ENCODE measurements around the gene NEK11. TPM values are rescaled to one million over a fixed set of nuclear protein-coding genes. Genes with fewer than 3 reads are reported as not detected.
A peak's percentile ranks its signal among the peaks of the same experiment; 100 is the strongest.

The NEK11 gene
- total RNA-seq, 1 donor from 2014 or later = 7.1 TPM

DNA sequence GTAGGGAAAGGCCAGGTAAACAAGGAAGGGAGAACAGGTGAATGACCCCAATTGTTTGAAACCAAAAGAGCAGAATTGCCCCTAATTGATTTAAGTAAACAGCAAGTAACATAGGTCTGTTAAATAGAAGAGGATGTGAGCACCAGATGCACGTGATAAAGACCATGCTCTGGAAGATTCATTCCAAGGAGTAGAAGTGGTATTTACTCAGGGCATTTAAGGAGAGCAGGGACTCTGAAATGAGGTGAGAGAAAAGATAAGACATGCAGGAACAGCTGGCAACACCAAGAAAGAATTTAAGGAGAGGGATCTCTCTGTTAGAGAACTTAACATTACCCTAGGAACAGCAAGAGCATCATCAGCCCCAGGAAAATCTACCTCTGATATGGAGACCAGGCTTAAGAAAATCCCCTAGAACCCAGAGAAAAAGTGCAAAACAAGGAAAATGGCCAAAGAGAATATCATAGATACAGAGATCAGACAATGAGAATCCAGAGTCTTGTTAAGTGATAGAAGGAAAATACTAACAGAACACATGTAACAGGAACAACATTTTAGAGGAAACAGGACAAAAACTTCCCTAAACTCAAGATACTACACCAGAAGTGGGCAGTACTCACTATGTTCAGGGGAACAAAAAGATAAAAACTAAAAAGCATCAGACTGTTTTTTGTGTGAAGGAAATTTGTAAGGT is 361.3 kb downstream of the NEK11 start:
- DNase-seq (ENCODE audit: low read depth) = no peak

DNA sequence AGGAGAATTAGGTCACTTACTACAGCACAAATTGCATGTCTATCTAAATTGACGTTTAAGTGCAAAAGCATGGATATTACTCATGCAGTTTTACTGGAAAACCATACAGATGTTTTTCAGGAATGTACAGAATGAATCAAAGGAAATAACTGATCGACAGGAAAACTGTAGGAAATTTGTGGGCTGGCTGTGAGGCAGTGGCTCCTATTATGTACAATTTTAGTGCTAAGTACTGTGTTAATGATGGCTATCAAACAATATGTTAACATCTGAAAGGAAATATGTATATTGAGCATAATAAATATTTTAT is 361.8 kb downstream of the NEK11 start:
- Histone ChIP-seq H2AFZ (ENCODE audit: low read depth, low read length) (no peak overlapping the region), H3K9me3 (ENCODE audit: insufficient read depth, low read depth, low read length) (peaks cover 2% of the 10 kb centered on the region), H4K20me1 (ENCODE audit: insufficient read depth, low read length) (no peaks in the 10 kb centered on the region), H3K9ac (ENCODE audit: low read length) (no peak overlapping the region), H3K27me3 (ENCODE audit: insufficient read depth, low read length) (no peaks in the 10 kb centered on the region), H3K27ac (ENCODE audit: low read depth, low read length) (no peak overlapping the region), H3K36me3 (ENCODE audit: insufficient read depth, low read length) (no peaks in the 10 kb centered on the region), H3K4me3 (ENCODE audit: insufficient read depth, low read depth, low read length) (no peak overlapping the region), H3K4me1 (ENCODE audit: insufficient read depth, low read length) (no peaks in the 10 kb centered on the region), H3K4me2 (ENCODE audit: low read length) (peak overlapping the region; percentile 8), H3K79me2 (ENCODE audit: insufficient read depth, low read length) (peaks cover 1% of the 10 kb centered on the region)
- DNase-seq (ENCODE audit: low read depth) = peak; percentile 13
- H3K4me1 Mint-ChIP-seq (ENCODE audit: low read depth, unreplicated experiment) = peaks cover 7% of the 10 kb centered on the region
- FAIRE-seq = no peak
- peaks cover 17% of the 10 kb centered on the region for H3K36me3 Mint-ChIP-seq (ENCODE audit: low read depth, unreplicated experiment)
- H3K27me3 Mint-ChIP-seq (ENCODE audit: low read depth, unreplicated experiment) = no peaks in the 10 kb centered on the region
- no peak overlapping the region for H3K4me3 Mint-ChIP-seq (ENCODE audit: unreplicated experiment)
- H3K9me3 Mint-ChIP-seq (ENCODE audit: unreplicated experiment) = peaks cover 2% of the 10 kb centered on the region
- no peak for TF ChIP-seq EZH2 (IDR thresholded peaks at IDR 0.05; ENCODE audit: insufficient read depth, low read length)
- TF ChIP-seq, protein P1, sequence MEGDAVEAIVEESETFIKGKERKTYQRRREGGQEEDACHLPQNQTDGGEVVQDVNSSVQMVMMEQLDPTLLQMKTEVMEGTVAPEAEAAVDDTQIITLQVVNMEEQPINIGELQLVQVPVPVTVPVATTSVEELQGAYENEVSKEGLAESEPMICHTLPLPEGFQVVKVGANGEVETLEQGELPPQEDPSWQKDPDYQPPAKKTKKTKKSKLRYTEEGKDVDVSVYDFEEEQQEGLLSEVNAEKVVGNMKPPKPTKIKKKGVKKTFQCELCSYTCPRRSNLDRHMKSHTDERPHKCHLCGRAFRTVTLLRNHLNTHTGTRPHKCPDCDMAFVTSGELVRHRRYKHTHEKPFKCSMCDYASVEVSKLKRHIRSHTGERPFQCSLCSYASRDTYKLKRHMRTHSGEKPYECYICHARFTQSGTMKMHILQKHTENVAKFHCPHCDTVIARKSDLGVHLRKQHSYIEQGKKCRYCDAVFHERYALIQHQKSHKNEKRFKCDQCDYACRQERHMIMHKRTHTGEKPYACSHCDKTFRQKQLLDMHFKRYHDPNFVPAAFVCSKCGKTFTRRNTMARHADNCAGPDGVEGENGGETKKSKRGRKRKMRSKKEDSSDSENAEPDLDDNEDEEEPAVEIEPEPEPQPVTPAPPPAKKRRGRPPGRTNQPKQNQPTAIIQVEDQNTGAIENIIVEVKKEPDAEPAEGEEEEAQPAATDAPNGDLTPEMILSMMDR (IDR thresholded peaks at IDR 0.05; ENCODE audit: insufficient read depth, low read depth, low read length) = no peak
- H3K27ac Mint-ChIP-seq (ENCODE audit: unreplicated experiment) = no peak overlapping the region

More for the DNA sequence above, 361.3 kb downstream of the NEK11 start:
- H3K79me2 ChIP-seq (ENCODE audit: insufficient read depth, low read length) = peaks cover 6% of the 10 kb centered on the region
- H3K27me3 ChIP-seq (ENCODE audit: insufficient read depth, low read length) = no peaks in the 10 kb centered on the region
- Mint-ChIP-seq H3K4me3 (ENCODE audit: unreplicated experiment) (no peak overlapping the region), H3K27me3 (ENCODE audit: low read depth, unreplicated experiment) (no peaks in the 10 kb centered on the region), H3K9me3 (ENCODE audit: unreplicated experiment) (peaks cover 2% of the 10 kb centered on the region), H3K4me1 (ENCODE audit: low read depth, unreplicated experiment) (peaks cover 7% of the 10 kb centered on the region), H3K27ac (ENCODE audit: unreplicated experiment) (no peak overlapping the region), H3K36me3 (ENCODE audit: low read depth, unreplicated experiment) (peaks cover 17% of the 10 kb centered on the region)
- no peak overlapping the region for H2AFZ ChIP-seq (ENCODE audit: low read depth, low read length)
- no peak overlapping the region for H3K9ac ChIP-seq (ENCODE audit: low read length)
- TF ChIP-seq EZH2 (IDR thresholded peaks at IDR 0.05; ENCODE audit: insufficient read depth, low read length) = no peak
- TF ChIP-seq, protein P1 (IDR thresholded peaks at IDR 0.05; ENCODE audit: insufficient read depth, low read depth, low read length) = no peak
- no peak overlapping the region for H3K27ac ChIP-seq (ENCODE audit: low read depth, low read length)
- FAIRE-seq = no peak
- H3K9me3 ChIP-seq (ENCODE audit: insufficient read depth, low read depth, low read length) = peaks cover 2% of the 10 kb centered on the region
- peak overlapping the region; percentile 8 for H3K4me2 ChIP-seq (ENCODE audit: low read length)
- H4K20me1 ChIP-seq (ENCODE audit: insufficient read depth, low read length) = peaks cover 3% of the 10 kb centered on the region
- H3K4me3 ChIP-seq (ENCODE audit: insufficient read depth, low read depth, low read length) = no peak overlapping the region
- peaks cover under 1% of the 10 kb centered on the region for H3K4me1 ChIP-seq (ENCODE audit: insufficient read depth, low read length)
- H3K36me3 ChIP-seq (ENCODE audit: insufficient read depth, low read length) = no peaks in the 10 kb centered on the region

DNA sequence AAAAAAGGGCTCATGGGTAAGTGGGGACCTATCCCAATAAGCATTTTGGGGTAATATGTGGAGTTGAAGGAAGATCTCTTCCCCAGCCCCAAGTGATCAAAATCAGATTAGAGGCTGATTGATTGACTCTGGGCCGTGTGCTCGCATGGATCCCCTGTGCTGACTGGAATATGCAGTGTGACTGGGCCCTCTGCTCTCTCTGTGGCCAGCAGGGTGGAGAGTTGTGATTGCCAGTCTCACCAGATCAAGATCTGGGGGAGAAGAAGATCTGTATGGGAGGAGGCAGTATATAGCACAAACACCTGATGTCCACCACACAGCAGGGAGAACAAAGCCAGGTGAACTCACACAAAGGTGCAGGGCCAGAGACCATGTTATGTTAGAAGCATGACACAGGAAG is 363.7 kb downstream of the NEK11 start:
- peaks cover 7% of the 10 kb centered on the region for H3K4me1 Mint-ChIP-seq (ENCODE audit: low read depth, unreplicated experiment)
- H3K36me3 Mint-ChIP-seq (ENCODE audit: low read depth, unreplicated experiment) = peaks cover 6% of the 10 kb centered on the region
- H3K4me1 ChIP-seq (ENCODE audit: insufficient read depth, low read length) = no peaks in the 10 kb centered on the region
- no peak overlapping the region for H3K4me3 ChIP-seq (ENCODE audit: insufficient read depth, low read depth, low read length)
- no peaks in the 10 kb centered on the region for H3K27me3 ChIP-seq (ENCODE audit: insufficient read depth, low read length)
- H3K9me3 ChIP-seq (ENCODE audit: insufficient read depth, low read depth, low read length) = peaks cover 2% of the 10 kb centered on the region
- H2AFZ ChIP-seq (ENCODE audit: low read depth, low read length) = no peak overlapping the region
- no peak overlapping the region for H3K4me2 ChIP-seq (ENCODE audit: low read length)
- no peak overlapping the region for H3K27ac Mint-ChIP-seq (ENCODE audit: unreplicated experiment)
- H3K27ac ChIP-seq (ENCODE audit: low read depth, low read length) = no peak overlapping the region
- H4K20me1 ChIP-seq (ENCODE audit: insufficient read depth, low read length) = no peaks in the 10 kb centered on the region
- no peaks in the 10 kb centered on the region for H3K9me3 Mint-ChIP-seq (ENCODE audit: unreplicated experiment)
- no peak for TF ChIP-seq EZH2 (IDR thresholded peaks at IDR 0.05; ENCODE audit: insufficient read depth, low read length)
- TF ChIP-seq, protein P1 (IDR thresholded peaks at IDR 0.05; ENCODE audit: insufficient read depth, low read depth, low read length) = no peak
- no peaks in the 10 kb centered on the region for H3K36me3 ChIP-seq (ENCODE audit: insufficient read depth, low read length)
- DNase-seq (ENCODE audit: low read depth) = no peak
- H3K79me2 ChIP-seq (ENCODE audit: insufficient read depth, low read length) = no peaks in the 10 kb centered on the region
- no peak for FAIRE-seq
- H3K4me3 Mint-ChIP-seq (ENCODE audit: unreplicated experiment) = no peak overlapping the region
- no peak overlapping the region for H3K9ac ChIP-seq (ENCODE audit: low read length)
- no peaks in the 10 kb centered on the region for H3K27me3 Mint-ChIP-seq (ENCODE audit: low read depth, unreplicated experiment)
